ENCODE data around the gene PNLIP.

PNLIP gene

DNA sequence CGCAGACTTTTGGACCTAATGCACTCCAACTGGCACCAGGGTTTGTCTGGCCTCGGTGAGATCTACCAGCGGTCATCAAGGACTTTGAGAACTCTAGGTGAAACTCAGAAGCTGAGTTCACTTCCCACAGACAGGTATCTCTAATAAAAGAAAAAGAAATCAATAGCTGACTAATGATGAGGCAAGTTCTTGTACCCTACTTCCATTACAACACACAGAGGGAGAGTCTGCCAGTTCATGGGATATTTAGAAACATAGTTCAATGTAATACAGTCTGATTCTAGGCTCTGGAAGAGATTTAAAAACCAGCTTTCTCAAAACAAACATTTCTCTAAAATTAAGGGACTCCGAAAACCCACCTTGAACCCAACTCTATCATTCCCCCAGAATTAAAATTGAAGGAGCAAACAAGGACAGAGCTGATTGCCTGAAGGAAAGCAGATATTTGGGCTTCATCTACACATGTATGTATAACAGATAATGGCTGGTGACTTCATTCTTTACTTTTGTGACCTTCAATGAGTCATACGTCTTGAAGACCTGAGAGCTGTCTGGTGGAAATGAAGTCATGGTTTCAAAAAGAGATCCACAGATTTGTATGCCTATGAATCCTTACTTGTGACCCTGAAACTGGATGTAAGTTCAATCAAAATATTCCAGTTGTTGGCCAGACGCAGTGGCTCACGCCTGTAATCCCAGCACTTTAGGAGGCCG, 42.3 kb downstream of the PNLIP start:
- DNase-seq = no peak

DNA sequence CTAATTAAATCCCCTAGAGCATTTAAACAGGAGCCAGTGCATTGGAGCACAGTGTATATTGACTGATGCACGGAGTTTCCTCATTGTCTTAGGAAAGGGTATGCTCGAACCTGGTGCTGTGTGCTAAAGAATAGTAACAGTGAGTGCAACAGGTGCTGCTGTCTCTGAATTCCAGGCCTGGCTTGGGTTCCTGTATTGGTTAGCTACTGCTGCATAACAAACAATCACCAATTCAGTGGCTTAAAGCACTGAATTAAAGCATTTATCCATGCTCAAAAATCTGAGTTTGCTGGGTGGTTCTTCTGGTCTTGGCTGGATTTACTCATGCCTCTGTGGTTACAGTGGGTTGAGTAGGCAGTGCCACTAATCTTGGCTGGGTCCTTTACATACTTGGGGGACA, 43.3 kb downstream of the PNLIP start:
- DNase-seq = no peak

DNA sequence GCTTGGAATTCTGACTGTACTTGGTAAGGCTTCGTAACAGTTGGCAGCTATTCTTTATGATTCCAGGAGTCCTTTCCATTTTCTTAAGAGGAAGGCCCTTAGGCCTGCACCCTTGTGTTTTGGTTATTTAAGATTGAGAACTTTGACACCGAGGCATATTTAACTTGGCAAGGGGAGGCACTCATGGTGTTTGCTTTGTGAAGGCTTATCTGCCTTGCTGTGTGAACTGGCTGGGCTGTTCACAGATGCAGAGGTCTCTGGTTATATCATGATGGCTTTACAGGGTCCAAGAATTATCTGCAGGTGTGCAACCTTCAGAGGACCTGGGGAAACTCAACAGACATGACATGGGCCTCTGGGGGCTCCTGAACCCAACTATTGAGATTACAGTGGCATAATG, 44.2 kb downstream of the PNLIP start:
- DNase-seq = no peak

DNA sequence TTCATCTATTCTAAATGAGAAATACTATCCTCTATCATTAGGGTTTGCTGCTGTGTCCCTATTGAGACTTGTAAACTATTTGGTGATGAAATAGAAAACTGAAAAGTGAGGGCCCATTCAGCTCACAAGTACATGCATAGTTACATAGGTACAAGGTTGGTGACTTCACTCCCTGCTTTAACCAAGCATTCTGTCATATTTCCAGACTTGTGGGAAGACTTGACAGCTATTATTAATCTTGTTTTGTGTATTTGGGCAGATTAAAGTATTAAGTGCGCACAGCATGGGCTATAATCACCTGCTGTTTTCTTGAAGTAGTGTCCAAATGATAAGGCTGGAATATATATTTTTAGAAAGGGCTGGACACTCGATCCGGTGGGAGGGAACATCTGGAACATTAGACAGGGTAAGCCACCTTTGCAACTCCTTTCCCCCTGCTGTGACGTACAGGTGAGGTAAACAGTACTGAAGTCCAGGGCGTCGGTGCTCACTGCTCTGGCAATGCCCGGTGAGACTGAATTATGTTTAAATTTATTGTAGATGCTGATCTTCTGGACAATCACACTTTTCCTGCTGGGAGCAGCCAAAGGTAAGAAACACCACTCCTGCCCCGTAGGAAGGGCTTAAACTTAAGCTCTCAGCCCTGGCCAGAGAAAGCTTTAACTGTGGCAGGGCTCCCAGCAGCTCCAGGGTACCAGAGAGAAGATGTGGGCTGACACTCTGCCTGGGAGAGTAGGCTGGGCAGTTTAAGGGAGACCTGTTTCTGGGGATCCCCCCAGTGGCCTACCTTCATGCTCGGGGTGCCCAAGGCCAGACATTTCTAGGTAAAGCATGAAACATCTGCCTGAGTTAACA, 45.1 kb downstream of the PNLIP start, which contains the start of gene PNLIPRP1:
PNLIPRP1 (plus strand) TSS at position 370 of the 855 bp plus-strand sequence; CDS start at position 541, 171 bp downstream.
- no peak for DNase-seq

GRCh38 chr10:116593139-116593740, 47.5 kb downstream of the PNLIP start:
- no peak for DNase-seq

DNA sequence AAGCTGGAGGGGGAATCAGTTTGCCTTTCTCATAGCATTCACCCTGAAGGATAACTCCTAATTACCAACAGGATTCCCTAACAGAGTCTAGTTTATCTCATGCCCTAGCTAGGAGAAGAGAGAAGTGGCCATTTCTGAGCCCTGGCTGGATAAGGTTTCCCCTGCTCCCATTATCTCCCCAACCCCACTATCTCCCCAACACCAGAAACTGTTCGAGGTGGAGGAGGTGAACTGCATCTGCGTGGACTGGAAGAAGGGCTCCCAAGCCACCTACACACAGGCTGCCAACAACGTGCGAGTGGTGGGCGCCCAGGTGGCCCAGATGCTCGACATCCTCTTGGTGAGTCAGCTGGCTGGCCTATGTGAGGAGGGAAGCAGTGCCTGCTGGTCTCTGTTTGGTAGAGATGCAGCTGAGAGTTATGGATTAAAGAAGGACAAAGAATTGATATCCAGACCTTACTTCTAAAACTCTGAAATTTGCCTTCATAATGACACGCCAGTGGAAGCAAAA, 48.8 kb downstream of the PNLIP start:
- no peak for DNase-seq

GRCh38 chr10:116596062-116596461, 50.3 kb downstream of the PNLIP start:
- DNase-seq = no peak

DNA sequence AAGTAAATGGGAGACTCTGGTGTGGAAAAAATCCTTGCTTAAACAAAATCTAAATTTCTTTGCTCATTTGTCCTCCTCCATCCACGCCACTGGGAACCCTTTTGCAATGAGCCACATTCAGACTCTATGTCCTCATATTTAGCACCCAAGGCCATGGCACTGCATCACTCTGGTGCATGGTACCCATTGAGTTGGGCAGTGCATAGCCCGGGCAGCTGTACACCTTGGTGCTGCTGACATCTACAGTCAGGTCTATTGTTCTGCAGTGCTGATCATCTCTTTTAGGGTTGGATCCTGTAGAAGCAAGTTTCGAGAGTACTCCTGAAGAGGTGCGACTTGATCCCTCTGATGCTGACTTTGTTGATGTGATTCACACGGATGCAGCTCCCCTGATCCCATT, 51.8 kb downstream of the PNLIP start:
- DNase-seq = no peak

- no peak for DNase-seq
These were observed 52.6 kb downstream of the PNLIP start for GRCh38 chr10:116598329-116598728.

DNA sequence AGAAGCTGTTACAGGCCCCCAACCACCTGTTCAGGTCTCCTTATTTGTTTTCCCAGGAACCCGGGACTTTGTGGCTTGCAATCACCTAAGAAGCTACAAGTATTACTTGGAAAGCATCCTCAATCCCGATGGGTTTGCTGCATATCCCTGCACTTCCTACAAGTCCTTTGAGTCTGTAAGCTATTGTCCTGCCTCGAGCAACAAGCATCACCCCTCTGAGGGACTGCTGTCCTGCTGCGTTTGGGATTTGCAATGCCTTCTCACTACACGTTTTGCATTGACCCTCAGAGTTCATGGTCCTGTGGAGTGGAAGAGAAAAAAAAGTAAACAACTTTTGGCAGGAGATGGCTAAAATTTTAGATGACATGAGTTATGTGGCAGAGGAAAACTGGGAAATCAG, 54.3 kb downstream of the PNLIP start:
- no peak for DNase-seq

DNA sequence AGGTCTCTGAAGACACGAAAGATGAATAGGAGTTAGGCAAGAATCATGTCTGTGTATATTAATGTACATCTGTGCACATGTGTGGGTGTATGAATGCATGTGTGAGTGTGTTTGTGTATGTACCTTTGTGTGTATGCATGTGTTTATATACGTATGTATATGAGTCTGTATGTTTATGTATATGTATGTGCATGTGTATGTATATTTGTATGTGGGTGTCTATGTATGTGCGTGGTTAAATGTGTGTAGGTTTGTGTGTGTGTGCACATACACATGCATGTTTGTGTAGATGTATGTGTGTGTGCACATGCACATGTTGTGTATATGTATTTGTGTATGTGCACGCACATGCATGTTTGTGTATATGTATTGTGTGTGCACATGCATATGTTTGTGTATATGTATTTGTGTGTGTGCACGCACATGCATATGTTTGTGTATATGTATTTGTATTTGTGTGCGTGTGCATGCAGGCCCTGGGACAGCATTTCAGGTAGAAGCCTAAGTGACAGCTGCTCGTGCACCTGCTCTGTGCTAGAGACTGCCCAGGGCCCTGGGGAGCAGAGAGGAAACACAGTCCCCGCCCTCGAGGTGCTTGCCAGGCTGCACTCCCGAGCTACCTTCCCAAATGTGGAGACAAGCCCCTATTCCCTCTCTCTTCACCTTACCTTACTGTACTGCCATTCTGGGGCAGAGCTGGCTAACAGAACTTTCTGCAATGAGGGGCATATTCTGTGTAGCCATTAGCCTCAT, 57.1 kb downstream of the PNLIP start:
- no peak for DNase-seq

DNA sequence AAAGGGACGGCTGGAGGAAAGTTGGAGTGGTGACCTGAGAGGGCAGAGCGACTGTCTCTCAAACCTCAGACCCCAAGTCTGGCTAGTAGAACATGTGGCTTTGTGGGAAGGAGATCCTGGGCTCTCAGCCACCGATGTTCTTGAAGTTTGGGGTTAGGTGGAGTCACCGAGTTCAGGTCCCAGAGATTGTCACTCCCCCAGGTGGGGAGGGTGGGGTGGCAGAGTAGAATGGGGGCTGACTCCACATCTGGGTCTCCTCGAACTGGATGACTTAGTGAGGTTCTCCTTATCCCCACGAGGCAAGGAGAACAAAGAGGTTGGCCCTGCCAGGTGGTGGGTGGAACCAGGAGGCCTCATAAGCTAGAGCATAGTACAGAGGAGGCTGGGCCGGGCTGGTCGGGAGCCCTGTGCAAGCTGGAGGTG, 60.3 kb downstream of the PNLIP start:
- no peak for DNase-seq

GRCh38 chr10:116607336-116607735, 61.6 kb downstream of the PNLIP start:
- DNase-seq = no peak

DNA sequence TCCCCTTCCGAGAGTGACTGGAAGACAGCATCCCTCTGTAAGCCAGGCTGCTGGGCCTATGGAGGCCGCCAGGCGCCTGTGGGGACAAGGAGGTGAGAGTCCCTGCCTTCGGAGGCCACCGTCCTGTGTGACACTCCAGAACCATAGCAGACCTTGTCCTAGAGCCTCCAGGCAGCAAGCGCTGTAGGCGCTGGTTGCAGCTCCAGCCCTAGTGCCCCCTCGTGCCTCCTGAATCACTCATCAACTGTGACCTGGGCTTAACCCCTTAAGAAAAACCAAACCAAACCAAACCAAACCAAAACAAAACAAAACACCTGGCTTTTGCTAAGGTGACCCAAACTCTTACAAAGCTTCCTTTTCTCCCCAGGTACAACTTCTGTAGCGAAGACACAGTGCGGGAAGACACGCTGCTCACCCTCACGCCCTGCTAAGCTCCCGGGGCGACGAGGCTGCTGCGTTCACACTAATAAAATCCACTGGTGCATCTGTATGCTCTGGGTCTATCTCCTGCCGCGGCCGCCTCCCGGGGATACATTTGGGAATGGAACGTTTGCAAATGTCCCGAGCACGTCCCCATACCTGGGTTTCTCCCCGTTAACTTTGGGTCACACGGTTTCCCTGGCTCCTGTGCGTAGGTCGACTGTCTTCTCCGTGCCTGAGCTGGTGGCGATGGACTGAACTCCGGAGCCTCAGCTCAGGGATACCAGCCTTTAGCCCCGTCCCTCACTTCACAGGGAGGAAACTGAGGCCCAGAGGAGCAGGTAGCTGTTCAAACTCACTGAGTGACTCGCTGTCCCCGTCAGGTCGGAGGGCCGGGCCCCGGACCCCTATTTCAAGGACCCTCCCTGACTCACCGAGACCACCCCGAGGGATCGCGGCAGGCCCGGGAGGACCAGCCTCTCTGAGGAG, 63.2 kb downstream of the PNLIP start:
- no peak for DNase-seq

DNA sequence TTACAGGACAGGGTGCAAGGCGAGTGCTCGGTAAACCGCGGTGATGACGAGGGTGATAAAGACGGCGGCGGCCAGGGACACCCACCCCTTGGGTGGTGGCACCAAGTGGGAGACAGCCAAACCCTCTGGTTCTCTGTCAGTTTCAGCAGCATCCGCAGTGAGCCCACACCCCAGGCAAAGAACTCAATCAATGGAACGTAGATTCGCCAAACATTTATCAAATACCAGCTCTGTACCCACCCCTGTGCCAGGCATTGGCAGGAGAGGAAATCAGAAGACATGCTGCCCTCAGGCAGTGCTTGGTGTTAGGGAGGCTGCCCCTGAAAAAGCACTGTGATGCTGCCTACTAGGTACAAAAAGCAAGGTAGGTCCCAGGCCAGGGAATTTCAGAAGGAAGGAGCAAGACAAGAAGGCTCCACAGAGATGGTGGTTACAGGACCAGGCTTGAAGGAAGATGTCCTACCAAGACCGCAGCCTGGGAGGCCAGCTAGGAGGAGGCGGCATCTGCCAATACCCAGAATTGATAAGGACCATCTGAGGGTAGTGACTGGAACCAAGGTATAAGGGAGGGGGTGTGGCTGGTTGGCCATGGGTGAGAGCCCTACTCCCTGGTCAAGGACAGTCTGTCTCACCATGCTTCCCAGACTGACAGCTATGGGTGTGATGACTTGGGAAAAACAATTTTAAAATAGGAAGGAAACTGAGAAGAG, 64.9 kb downstream of the PNLIP start:
- DNase-seq = no peak

DNA sequence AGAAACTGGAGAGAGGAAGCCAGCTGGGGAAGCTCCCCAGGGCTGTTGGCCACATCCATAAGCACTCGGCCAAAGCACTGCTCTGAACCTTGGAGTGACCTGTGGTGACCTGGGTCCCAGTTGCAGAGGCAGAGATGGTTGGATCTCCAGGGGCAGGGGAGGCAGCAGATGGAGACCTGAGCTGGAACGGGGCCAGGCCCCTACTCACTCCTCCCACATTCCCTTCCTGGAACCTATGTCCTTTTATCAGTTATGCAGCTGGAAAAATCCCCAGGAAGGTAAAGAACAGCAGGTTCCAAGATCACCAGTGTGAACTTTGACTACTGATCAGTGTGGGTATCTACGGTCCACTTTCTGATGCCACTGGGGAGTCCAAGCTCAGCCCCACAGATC, 65.4 kb downstream of the PNLIP start:
- DNase-seq = no peak

- no peak for DNase-seq
These were observed 66.5 kb downstream of the PNLIP start for GRCh38 chr10:116612107-116612769.

- no peak for DNase-seq
These were observed 67.7 kb downstream of the PNLIP start for GRCh38 chr10:116613471-116613870.

- no peak for DNase-seq
These were observed 69.1 kb downstream of the PNLIP start for GRCh38 chr10:116614796-116615195.

DNA sequence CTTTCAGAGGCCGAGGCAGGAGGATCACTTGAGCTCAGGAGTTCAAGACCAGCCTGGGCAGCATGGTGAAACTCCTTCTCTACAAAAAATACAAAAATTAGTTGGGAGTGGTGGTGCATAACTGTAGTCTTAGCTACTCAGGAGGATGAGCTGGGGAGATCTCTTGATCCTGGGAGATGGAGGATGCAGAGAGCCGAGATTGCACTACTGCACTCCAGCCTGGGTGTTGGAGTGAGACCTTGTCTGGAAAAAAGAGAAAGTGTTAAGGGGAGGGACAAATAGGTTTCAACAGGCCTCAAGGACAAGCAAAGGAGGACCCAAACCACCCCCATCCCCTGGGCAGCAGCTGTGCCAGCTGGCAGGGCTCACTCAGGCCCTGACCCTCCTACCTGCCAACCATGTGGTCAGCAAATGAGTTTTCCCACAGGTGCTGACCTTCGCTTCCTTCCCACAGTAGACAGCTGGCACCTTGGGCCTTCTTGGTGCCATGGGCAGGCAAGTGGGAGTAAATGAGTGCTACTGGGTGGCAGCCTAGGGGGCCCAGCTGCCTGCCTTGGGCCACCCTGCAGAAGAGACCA, 69.6 kb downstream of the PNLIP start:
- no peak for DNase-seq
